Neural progenitor cell (in vitro differentiated cells): ENCODE measurements around the gene KCNC4. TPM values are rescaled to one million over a fixed set of nuclear protein-coding genes. Genes with fewer than 3 reads are reported as not detected.

Experiments used
- DNase-seq: peaks from one replicate; pipeline ENCODE4 v3.0.0-alpha.2; 2016; ENCODE audit warnings: low spot score
- H2AFZ ChIP-seq: fragments of 200-600 bp; sonication (generic); replicated peaks from 2 replicates; pipeline ENCODE4 v1.6.1; 2016; ENCODE audit warnings: antibody characterized with exemption
- H3F3A ChIP-seq: fragments of 200-600 bp; sonication (generic); 2 replicates; pipeline ENCODE4 v1.6.1; 2016; ENCODE audit warnings: antibody characterized with exemption, low read depth
- H3K27ac ChIP-seq: fragments of 200-600 bp; sonication (generic); 2 replicates; pipeline ENCODE4 v1.5.1; 2016; ENCODE audit warnings: mild to moderate bottlenecking
- H3K27me3 ChIP-seq: fragments of 200-600 bp; sonication (generic); 2 replicates; pipeline ENCODE4 v1.6.1; 2016; ENCODE audit warnings: mild to moderate bottlenecking, moderate library complexity
- H3K36me3 ChIP-seq: fragments of 200-600 bp; sonication (generic); 2 replicates; pipeline ENCODE4 v1.5.1; 2016
- H3K4me1 ChIP-seq: fragments of 200-600 bp; sonication (generic); 2 replicates; pipeline ENCODE4 v1.6.1; 2016; ENCODE audit warnings: mixed run types
- H3K4me2 ChIP-seq: fragments of 200-600 bp; sonication (generic); 2 replicates; pipeline ENCODE4 v1.6.1; 2016
- H3K4me3 ChIP-seq: fragments of 200-600 bp; sonication (generic); 2 replicates; pipeline ENCODE4 v1.5.1; 2016
- H3K79me2 ChIP-seq: fragments of 200-600 bp; sonication (generic); 2 replicates; pipeline ENCODE4 v1.6.1; 2016; ENCODE audit warnings: low read depth
- H3K9ac ChIP-seq: fragments of 200-600 bp; sonication (generic); 2 replicates; pipeline ENCODE4 v1.6.1; 2016
- H3K9me3 ChIP-seq: fragments of 200-600 bp; sonication (generic); 2 replicates; pipeline ENCODE4 v1.5.1; 2016; ENCODE audit warnings: low read depth
- H4K20me1 ChIP-seq: fragments of 200-600 bp; sonication (generic); 2 replicates; pipeline ENCODE4 v1.6.1; 2016; ENCODE audit warnings: low read depth
- H3K27ac Mint-ChIP-seq: 3 replicates; pipeline ENCODE4 v1.8.0; 2021; ENCODE audit warnings: mixed read lengths
- H3K27me3 Mint-ChIP-seq: 2 replicates; pipeline ENCODE4 v1.8.0; 2022; ENCODE audit warnings: low read depth, mild to moderate bottlenecking, inconsistent platforms, moderate library complexity, mixed read lengths; ENCODE audit not compliant: insufficient read depth
- H3K36me3 Mint-ChIP-seq: 3 replicates; pipeline ENCODE4 v1.8.0; 2021; ENCODE audit warnings: mixed read lengths
- H3K4me1 Mint-ChIP-seq: 3 replicates; pipeline ENCODE4 v1.8.0; 2021; ENCODE audit warnings: mixed read lengths
- H3K4me3 Mint-ChIP-seq: 3 replicates; pipeline ENCODE4 v1.8.0; 2021; ENCODE audit warnings: mild to moderate bottlenecking, moderate library complexity, mixed read lengths
- H3K9me3 Mint-ChIP-seq: 3 replicates; pipeline ENCODE4 v1.8.0; 2020; ENCODE audit warnings: mixed read lengths
- CTCF ChIP-seq: fragments of 200-600 bp; sonication (generic); IDR thresholded peaks from 2 replicates; pipeline ENCODE4 v1.5.1; 2017; ENCODE audit warnings: antibody characterized with exemption, mild to moderate bottlenecking
- EZH2 ChIP-seq: fragments of 200-600 bp; sonication (generic); IDR thresholded peaks from 2 replicates; pipeline ENCODE4 v1.6.1; 2017; ENCODE audit warnings: antibody characterized with exemption, mild to moderate bottlenecking, moderate library complexity
- EZH2phosphoT487 ChIP-seq: fragments of 200-600 bp; sonication (generic); IDR thresholded peaks from 2 replicates; pipeline ENCODE4 v1.6.1; 2017; ENCODE audit warnings: antibody characterized with exemption
- total RNA-seq: library from RNA; depleted of rRNA; stranded (reverse); fragments of >200 nt; gene quantifications from 2 replicates; pipeline ENCODE4 v1.2.3, GENCODE V29; 2015; ENCODE audit warnings: low replicate concordance

The KCNC4 gene
- total RNA-seq, 1 donor from 2014 or later, result 1.3 TPM

- peaks cover 36% of the 10 kb centered on the region for H3K4me1 Mint-ChIP-seq
- Histone ChIP-seq H4K20me1 (no peaks in the 10 kb centered on the region), H3K27me3 (no peaks in the 10 kb centered on the region), H3K4me1 (peaks cover 24% of the 10 kb centered on the region), H3K9me3 (no peaks in the 10 kb centered on the region), H3K9ac (no peak overlapping the region), H2AFZ (peak overlapping the region; percentile 93), H3K27ac (no peak overlapping the region), H3F3A (peaks cover 6% of the 10 kb centered on the region), H3K4me2 (peak overlapping the region; percentile 65), H3K36me3 (no peaks in the 10 kb centered on the region), H3K4me3 (peak overlapping the region; percentile 13), H3K79me2 (no peaks in the 10 kb centered on the region)
- TF ChIP-seq EZH2 (no peak), EZH2phosphoT487 (no peak), CTCF (no peak)
- H3K4me3 Mint-ChIP-seq, result no peak overlapping the region
- peak overlapping the region; percentile 39 for H3K27ac Mint-ChIP-seq
- peaks cover 17% of the 10 kb centered on the region for H3K27me3 Mint-ChIP-seq
- DNase-seq, result peak; percentile 46
- no peaks in the 10 kb centered on the region for H3K9me3 Mint-ChIP-seq
- H3K36me3 Mint-ChIP-seq, result no peaks in the 10 kb centered on the region
These were observed 33.5 kb downstream of the KCNC4 start for GRCh38 chr1:110243574-110243973.

DNA sequence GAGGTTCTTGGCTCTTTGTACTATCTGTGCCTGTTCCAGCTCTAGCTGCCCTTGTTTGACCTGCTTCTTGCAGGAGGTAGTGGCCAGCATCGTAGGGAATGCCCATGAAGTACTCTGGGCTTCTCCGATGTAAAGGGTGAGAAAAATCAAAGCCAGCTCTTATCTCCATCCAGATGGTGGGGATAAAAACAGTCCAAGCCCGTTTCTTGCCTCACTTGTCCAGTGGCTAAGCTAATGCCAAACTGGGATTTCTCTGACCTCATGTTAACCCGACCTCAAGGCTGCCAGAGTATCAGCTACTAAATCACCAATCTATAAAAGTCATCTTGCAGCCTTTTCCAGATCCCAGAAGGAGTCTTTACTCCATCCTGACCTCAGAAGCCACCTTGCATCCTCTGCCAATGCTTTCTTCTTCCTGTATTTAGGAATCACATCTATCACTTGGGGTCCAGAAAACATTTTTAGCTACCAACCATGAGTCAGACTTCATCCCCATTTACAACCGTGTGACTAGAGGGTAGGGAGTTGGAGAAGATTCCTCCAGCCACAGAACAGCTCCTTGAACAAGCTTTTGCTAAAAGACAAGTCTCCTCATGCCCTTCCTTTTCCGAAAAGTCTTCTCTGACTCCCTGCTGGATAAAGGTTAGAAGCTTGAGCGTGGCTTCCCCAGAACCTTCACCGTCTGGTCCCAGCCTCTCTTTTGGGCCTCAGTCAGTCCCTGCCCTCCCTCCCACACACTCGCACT, 35.9 kb downstream of the KCNC4 start:
- Mint-ChIP-seq H3K27ac (no peak overlapping the region), H3K4me3 (no peak overlapping the region), H3K4me1 (peaks cover 19% of the 10 kb centered on the region), H3K9me3 (no peaks in the 10 kb centered on the region), H3K27me3 (peaks cover 14% of the 10 kb centered on the region), H3K36me3 (no peaks in the 10 kb centered on the region)
- H3K4me2 ChIP-seq, result no peak overlapping the region
- H3K36me3 ChIP-seq, result no peaks in the 10 kb centered on the region
- no peak overlapping the region for H3K9ac ChIP-seq
- H3K4me1 ChIP-seq, result peaks cover 24% of the 10 kb centered on the region
- TF ChIP-seq EZH2phosphoT487 (no peak), CTCF (no peak), EZH2 (no peak)
- H3F3A ChIP-seq, result peaks cover 6% of the 10 kb centered on the region
- H3K79me2 ChIP-seq, result no peaks in the 10 kb centered on the region
- H2AFZ ChIP-seq, result no peak overlapping the region
- H4K20me1 ChIP-seq, result no peaks in the 10 kb centered on the region
- H3K27me3 ChIP-seq, result no peaks in the 10 kb centered on the region
- no peak overlapping the region for H3K4me3 ChIP-seq
- no peaks in the 10 kb centered on the region for H3K9me3 ChIP-seq
- H3K27ac ChIP-seq, result no peak overlapping the region
- DNase-seq, result no peak

- H3K4me3 Mint-ChIP-seq, result no peak overlapping the region
- H3K36me3 Mint-ChIP-seq, result no peaks in the 10 kb centered on the region
- H3K4me1 ChIP-seq, result peaks cover 3% of the 10 kb centered on the region
- H2AFZ ChIP-seq, result no peak overlapping the region
- no peaks in the 10 kb centered on the region for H3K9me3 ChIP-seq
- H3K27me3 ChIP-seq, result no peaks in the 10 kb centered on the region
- no peaks in the 10 kb centered on the region for H3K79me2 ChIP-seq
- no peaks in the 10 kb centered on the region for H3K36me3 ChIP-seq
- peaks cover 10% of the 10 kb centered on the region for H3K27me3 Mint-ChIP-seq
- no peaks in the 10 kb centered on the region for H4K20me1 ChIP-seq
- peaks cover 1% of the 10 kb centered on the region for H3F3A ChIP-seq
- no peak overlapping the region for H3K4me2 ChIP-seq
- no peak overlapping the region for H3K9ac ChIP-seq
- TF ChIP-seq EZH2 (no peak), EZH2phosphoT487 (no peak), CTCF (no peak)
- no peak overlapping the region for H3K27ac ChIP-seq
- DNase-seq, result no peak
- no peak overlapping the region for H3K4me3 ChIP-seq
- peaks cover 3% of the 10 kb centered on the region for H3K4me1 Mint-ChIP-seq
- no peak overlapping the region for H3K27ac Mint-ChIP-seq
- no peaks in the 10 kb centered on the region for H3K9me3 Mint-ChIP-seq
These were observed 38.6 kb downstream of the KCNC4 start for GRCh38 chr1:110248746-110249145.
